Measurements from ENCODE around the gene SLC35F2.

DNA sequence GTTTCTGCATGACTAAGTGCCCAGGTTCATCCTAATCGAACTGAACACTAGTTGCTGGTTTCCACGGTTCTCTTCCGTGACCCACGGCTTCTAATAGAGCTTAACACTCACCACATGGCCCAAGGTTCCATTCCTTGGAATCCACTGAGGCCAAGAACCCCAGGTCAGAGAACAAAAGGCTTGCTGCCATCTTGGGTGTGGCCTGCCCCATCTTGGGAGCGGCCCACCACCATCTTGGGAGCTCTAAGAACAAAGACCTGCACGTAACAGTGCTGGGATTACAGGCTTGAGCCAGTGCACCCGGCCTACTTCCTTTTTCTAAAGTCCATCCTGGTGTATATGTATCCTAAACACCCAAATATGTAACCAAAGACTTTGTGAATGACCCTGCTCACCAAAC is 68.8 kb downstream of the SLC35F2 start:
- TF ChIP-seq, protein P1, sequence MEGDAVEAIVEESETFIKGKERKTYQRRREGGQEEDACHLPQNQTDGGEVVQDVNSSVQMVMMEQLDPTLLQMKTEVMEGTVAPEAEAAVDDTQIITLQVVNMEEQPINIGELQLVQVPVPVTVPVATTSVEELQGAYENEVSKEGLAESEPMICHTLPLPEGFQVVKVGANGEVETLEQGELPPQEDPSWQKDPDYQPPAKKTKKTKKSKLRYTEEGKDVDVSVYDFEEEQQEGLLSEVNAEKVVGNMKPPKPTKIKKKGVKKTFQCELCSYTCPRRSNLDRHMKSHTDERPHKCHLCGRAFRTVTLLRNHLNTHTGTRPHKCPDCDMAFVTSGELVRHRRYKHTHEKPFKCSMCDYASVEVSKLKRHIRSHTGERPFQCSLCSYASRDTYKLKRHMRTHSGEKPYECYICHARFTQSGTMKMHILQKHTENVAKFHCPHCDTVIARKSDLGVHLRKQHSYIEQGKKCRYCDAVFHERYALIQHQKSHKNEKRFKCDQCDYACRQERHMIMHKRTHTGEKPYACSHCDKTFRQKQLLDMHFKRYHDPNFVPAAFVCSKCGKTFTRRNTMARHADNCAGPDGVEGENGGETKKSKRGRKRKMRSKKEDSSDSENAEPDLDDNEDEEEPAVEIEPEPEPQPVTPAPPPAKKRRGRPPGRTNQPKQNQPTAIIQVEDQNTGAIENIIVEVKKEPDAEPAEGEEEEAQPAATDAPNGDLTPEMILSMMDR (conservative IDR thresholded peaks at IDR 0.05; ENCODE audit: low read length): no peak
- TF ChIP-seq EZH2phosphoT487 (IDR thresholded peaks at IDR 0.05; ENCODE audit: borderline replicate concordance): no peak

All from Loucy (cell line).